ENCODE results near the gene FYB1. TPM values are rescaled to one million over a fixed set of nuclear protein-coding genes. Genes with fewer than 3 reads are reported as not detected.
"Not testable (repeated sequence)": the region's sequence is repeated elsewhere in the genome, so short reads cannot be mapped to it uniquely, and the experiment has no call there.

Gene FYB1
- total and polyA plus RNA-seq, 2 experiments from 2014 or later, result 1.1 to 2.4 TPM

DNA sequence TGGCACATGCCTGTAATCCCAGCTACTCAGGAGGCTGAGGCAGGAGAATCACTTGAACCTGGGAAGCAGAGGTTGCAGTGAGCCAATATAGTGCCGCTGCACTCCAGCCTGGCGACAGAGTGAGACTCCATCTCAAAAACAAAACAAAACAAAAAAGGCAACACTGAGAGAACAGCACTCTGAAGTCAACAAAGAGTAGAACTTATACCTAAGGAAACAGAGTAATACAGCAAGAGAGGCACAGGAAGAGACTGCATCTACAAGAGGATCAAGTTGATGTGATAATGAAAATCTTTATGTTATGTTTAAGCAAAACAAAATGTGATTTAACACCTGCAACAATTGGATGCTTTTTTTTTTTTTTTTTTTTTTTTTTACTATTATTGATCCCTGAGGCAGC is 33.1 kb downstream of the FYB1 start:
- no peak overlapping the region for H3K4me2 ChIP-seq
- no peak overlapping the region for H3K27ac ChIP-seq

DNA sequence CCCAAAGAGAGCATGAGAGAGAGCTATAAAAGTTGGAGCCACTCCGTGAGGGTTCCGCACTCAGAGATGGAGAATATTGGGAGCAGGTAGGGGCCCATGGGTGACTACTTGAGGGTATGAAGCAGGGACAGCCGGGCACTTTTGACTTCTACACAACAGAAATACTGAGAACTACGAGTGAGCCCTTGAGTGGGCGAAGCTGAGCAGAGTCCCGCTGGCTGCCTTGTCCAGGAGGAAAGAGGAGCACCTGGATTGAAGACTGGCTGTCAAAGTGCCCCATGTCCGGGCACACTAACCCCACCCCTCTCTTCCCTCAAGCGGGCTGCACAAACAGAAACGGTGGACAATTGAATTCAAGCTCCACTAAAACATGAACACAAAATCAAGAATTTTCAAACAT is 33.6 kb downstream of the FYB1 start:
- Histone ChIP-seq H3K9me2 (replicated peaks; ENCODE audit: insufficient read depth) (no peaks in the 10 kb centered on the region), H3K4me2 (no peak overlapping the region), H2AFZ (no peak overlapping the region), H3K27ac (no peak overlapping the region), H3K9me3 (ENCODE audit: low read depth) (no peaks in the 10 kb centered on the region), H3K4me3 (no peak overlapping the region), H3K4me1 (ENCODE audit: insufficient read depth) (no peaks in the 10 kb centered on the region), H4K20me1 (ENCODE audit: insufficient read depth, poor library complexity, severe bottlenecking) (no peaks in the 10 kb centered on the region), H3K79me2 (no peaks in the 10 kb centered on the region), H3K36me3 (replicated peaks; ENCODE audit: insufficient read depth, low read depth) (no peaks in the 10 kb centered on the region), H3K27me3 (no peaks in the 10 kb centered on the region)
- 96% methylated on average over 9 of the region's 9 CpGs for WGBS (ENCODE audit: low lambda C conversion rate, missing lambda C conversion rate)
- DNase-seq (ENCODE audit: low spot score), result no peak
- TF ChIP-seq EZH2 (IDR thresholded peaks at IDR 0.05; ENCODE audit: borderline replicate concordance) (no peak), EZH2phosphoT487 (IDR thresholded peaks at IDR 0.05; ENCODE audit: low read depth, severe bottlenecking, unreplicated experiment) (no peak)
- TF ChIP-seq, protein P1, sequence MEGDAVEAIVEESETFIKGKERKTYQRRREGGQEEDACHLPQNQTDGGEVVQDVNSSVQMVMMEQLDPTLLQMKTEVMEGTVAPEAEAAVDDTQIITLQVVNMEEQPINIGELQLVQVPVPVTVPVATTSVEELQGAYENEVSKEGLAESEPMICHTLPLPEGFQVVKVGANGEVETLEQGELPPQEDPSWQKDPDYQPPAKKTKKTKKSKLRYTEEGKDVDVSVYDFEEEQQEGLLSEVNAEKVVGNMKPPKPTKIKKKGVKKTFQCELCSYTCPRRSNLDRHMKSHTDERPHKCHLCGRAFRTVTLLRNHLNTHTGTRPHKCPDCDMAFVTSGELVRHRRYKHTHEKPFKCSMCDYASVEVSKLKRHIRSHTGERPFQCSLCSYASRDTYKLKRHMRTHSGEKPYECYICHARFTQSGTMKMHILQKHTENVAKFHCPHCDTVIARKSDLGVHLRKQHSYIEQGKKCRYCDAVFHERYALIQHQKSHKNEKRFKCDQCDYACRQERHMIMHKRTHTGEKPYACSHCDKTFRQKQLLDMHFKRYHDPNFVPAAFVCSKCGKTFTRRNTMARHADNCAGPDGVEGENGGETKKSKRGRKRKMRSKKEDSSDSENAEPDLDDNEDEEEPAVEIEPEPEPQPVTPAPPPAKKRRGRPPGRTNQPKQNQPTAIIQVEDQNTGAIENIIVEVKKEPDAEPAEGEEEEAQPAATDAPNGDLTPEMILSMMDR (IDR thresholded peaks at IDR 0.05; ENCODE audit: poor library complexity), result no peak

More for the DNA sequence above, 33.1 kb downstream of the FYB1 start:
- H3K79me2 ChIP-seq, result no peaks in the 10 kb centered on the region
- no peak overlapping the region for H2AFZ ChIP-seq
- DNase-seq (ENCODE audit: low spot score), result no peak
- WGBS (ENCODE audit: low lambda C conversion rate, missing lambda C conversion rate), result 97% methylated on average over 2 of the region's 2 CpGs
- H3K9me2 ChIP-seq (replicated peaks; ENCODE audit: insufficient read depth), result no peaks in the 10 kb centered on the region
- H3K4me1 ChIP-seq (ENCODE audit: insufficient read depth), result no peaks in the 10 kb centered on the region
- no peaks in the 10 kb centered on the region for H3K9me3 ChIP-seq (ENCODE audit: low read depth)
- H3K27me3 ChIP-seq, result no peaks in the 10 kb centered on the region
- H3K4me3 ChIP-seq, result no peak overlapping the region
- TF ChIP-seq, protein P1 (IDR thresholded peaks at IDR 0.05; ENCODE audit: poor library complexity), result no peak
- TF ChIP-seq EZH2 (IDR thresholded peaks at IDR 0.05; ENCODE audit: borderline replicate concordance), result no peak
- no peak for TF ChIP-seq EZH2phosphoT487 (IDR thresholded peaks at IDR 0.05; ENCODE audit: low read depth, severe bottlenecking, unreplicated experiment)
- H4K20me1 ChIP-seq (ENCODE audit: insufficient read depth, poor library complexity, severe bottlenecking), result no peaks in the 10 kb centered on the region
- H3K36me3 ChIP-seq (replicated peaks; ENCODE audit: insufficient read depth, low read depth), result no peaks in the 10 kb centered on the region

DNA sequence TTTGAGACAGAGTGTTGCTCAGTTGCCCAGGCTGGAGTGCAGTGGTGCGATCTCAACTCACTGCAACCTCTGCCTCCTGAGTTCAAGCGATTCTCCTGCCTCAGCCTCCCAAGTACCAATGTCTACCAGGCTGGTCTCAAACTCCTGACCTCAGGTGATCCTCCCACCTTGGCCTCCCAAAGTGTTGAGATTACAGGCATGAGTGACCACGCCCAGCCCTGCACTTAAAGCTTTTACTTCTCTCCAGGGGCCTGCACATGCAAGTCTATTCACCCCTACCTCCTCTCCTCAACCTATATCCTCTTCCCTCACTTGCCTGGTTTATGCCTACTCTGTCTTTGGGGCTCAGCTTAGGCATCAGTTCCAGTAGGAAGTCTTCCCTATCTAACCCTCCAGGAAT is 39.8 kb downstream of the FYB1 start:
- not testable (repeated sequence) for H3K4me3 ChIP-seq; H3K27me3 ChIP-seq; DNase-seq (ENCODE audit: low spot score); H3K9me3 ChIP-seq (ENCODE audit: low read depth); H3K27ac ChIP-seq; H2AFZ ChIP-seq; H3K9me2 ChIP-seq (replicated peaks; ENCODE audit: insufficient read depth); H3K4me2 ChIP-seq; H3K36me3 ChIP-seq (replicated peaks; ENCODE audit: insufficient read depth, low read depth); H3K79me2 ChIP-seq; H3K4me1 ChIP-seq (ENCODE audit: insufficient read depth); H4K20me1 ChIP-seq (ENCODE audit: insufficient read depth, poor library complexity, severe bottlenecking)
- 80% methylated on average over 3 of the region's 3 CpGs for WGBS (ENCODE audit: low lambda C conversion rate, missing lambda C conversion rate)

DNA sequence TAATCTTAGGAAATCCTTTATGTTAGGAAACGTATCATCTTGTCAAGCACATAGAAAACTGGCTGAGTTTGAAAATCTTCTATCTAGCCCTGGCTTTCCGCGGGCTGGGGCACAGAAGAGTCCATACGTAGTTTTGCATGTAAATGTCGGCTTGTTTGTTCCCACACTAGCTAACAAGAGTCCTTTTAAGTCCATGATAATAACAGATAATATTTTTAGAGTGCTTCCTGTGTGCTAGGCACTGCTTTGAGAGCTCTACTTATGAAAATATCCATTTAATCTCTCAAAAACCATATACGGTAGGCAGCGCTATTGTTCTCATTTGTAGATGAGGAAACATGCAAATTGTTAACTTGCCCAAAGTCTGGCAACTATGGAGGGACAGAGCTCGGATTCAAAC is 40.5 kb downstream of the FYB1 start:
- Histone ChIP-seq H3K27me3 (no peaks in the 10 kb centered on the region), H4K20me1 (ENCODE audit: insufficient read depth, poor library complexity, severe bottlenecking) (no peaks in the 10 kb centered on the region), H3K4me3 (no peak overlapping the region), H3K9me3 (ENCODE audit: low read depth) (no peaks in the 10 kb centered on the region), H3K79me2 (no peaks in the 10 kb centered on the region), H3K36me3 (replicated peaks; ENCODE audit: insufficient read depth, low read depth) (no peaks in the 10 kb centered on the region), H2AFZ (no peak overlapping the region), H3K4me2 (no peak overlapping the region), H3K9me2 (replicated peaks; ENCODE audit: insufficient read depth) (no peaks in the 10 kb centered on the region), H3K4me1 (ENCODE audit: insufficient read depth) (no peaks in the 10 kb centered on the region), H3K27ac (no peak overlapping the region)
- no peak for DNase-seq (ENCODE audit: low spot score)
- TF ChIP-seq EZH2phosphoT487 (IDR thresholded peaks at IDR 0.05; ENCODE audit: low read depth, severe bottlenecking, unreplicated experiment) (no peak), EZH2 (IDR thresholded peaks at IDR 0.05; ENCODE audit: borderline replicate concordance) (no peak)
- TF ChIP-seq, protein P1 (IDR thresholded peaks at IDR 0.05; ENCODE audit: poor library complexity), result no peak
- 67% methylated on average over 8 of the region's 8 CpGs for WGBS (ENCODE audit: low lambda C conversion rate, missing lambda C conversion rate)
